Measurements from ENCODE around the gene RASGRP4. TPM values are rescaled to one million over a fixed set of nuclear protein-coding genes. Genes with fewer than 3 reads are reported as not detected.

Gene RASGRP4
- polyA plus RNA-seq, 3 donors = 30.2 to 141 (median 50.3) TPM

GRCh38 chr19:38381138-38381537, 44.9 kb downstream of the RASGRP4 start:
- TF ChIP-seq CTCF (IDR thresholded peaks at IDR 0.05) = no peak
- Mint-ChIP-seq H3K4me3 (no peak overlapping the region), H3K27ac (no peak overlapping the region), H3K4me1 (peaks cover 12% of the 10 kb centered on the region), H3K9me3 (peaks cover 0 to 3% (median 0%) of the 10 kb centered on the region in 7 donors), H3K36me3 (peaks cover 67 to 89% of the 10 kb centered on the region in 2 donors), H3K27me3 (ENCODE audit: low read depth in 3 of 3) (peaks cover 11 to 22% (median 12%) of the 10 kb centered on the region in 3 donors)
- WGBS (ENCODE audit: insufficient coverage) = 97% methylated on average over 5 of the region's 9 CpGs
- Histone ChIP-seq H3K79me2 (ENCODE audit: insufficient read depth, low read length) (peaks cover 14% of the 10 kb centered on the region), H3K9ac (ENCODE audit: insufficient read depth, low read length, poor library complexity, severe bottlenecking) (no peak overlapping the region), H3K27ac (ENCODE audit: low read depth in 1 of 2, low read length in 2 of 2) (no peak overlapping the region), H3K4me3 (replicated peaks in 1 of 3; ENCODE audit: low read depth in 2 of 3, low read length in 3 of 3) (no peak overlapping the region), H3K9me3 (replicated peaks in 1 of 2; ENCODE audit: control insufficient read depth in 1 of 2, insufficient read depth in 1 of 2, low read length in 2 of 2) (no peaks in the 10 kb centered on the region), H3K36me3 (replicated peaks in 1 of 2; ENCODE audit: control insufficient read depth in 1 of 2, insufficient read depth in 2 of 2, low read length in 2 of 2) (peaks cover 52 to 88% of the 10 kb centered on the region in 2 donors), H3K4me1 (ENCODE audit: control insufficient read depth in 1 of 2, insufficient read depth in 2 of 2, low read length in 2 of 2) (peaks cover 5 to 14% of the 10 kb centered on the region in 2 donors), H3K4me2 (replicated peaks; ENCODE audit: extremely low read depth, low read length, poor library complexity, severe bottlenecking) (no peak overlapping the region), H2AFZ (ENCODE audit: insufficient read depth, low read depth, low read length, poor library complexity, severe bottlenecking) (no peak overlapping the region), H4K20me1 (ENCODE audit: insufficient read depth, low read length) (peaks cover 70% of the 10 kb centered on the region), H3K27me3 (ENCODE audit: control insufficient read depth in 2 of 2, insufficient read depth in 2 of 2, low read length in 2 of 2) (peaks cover 0 to 21% of the 10 kb centered on the region in 2 donors)
- no peak for DNase-seq
- intact Hi-C loops (cut with micrococcal nuclease) = no loop called here

GRCh38 chr19:38378866-38379265, 47.2 kb downstream of the RASGRP4 start:
- peaks cover 55% of the 10 kb centered on the region for H4K20me1 ChIP-seq (ENCODE audit: insufficient read depth, low read length)
- Mint-ChIP-seq H3K27ac (no peak overlapping the region), H3K9me3 (peaks cover 0 to 3% (median 0%) of the 10 kb centered on the region in 7 donors), H3K4me1 (peaks cover 24% of the 10 kb centered on the region), H3K4me3 (no peak overlapping the region), H3K27me3 (ENCODE audit: low read depth in 3 of 3) (peaks cover 0 to 1% (median 1%) of the 10 kb centered on the region in 3 donors), H3K36me3 (peaks cover 55 to 78% of the 10 kb centered on the region in 2 donors)
- TF ChIP-seq CTCF (IDR thresholded peaks at IDR 0.05) = no peak
- H3K36me3 ChIP-seq (replicated peaks in 1 of 2; ENCODE audit: control insufficient read depth in 1 of 2, insufficient read depth in 2 of 2, low read length in 2 of 2) = peaks cover 48 to 77% of the 10 kb centered on the region in 2 donors
- H3K9ac ChIP-seq (ENCODE audit: insufficient read depth, low read length, poor library complexity, severe bottlenecking) = no peak overlapping the region
- no peaks in the 10 kb centered on the region for H3K27me3 ChIP-seq (ENCODE audit: control insufficient read depth in 2 of 2, insufficient read depth in 2 of 2, low read length in 2 of 2)
- H3K79me2 ChIP-seq (ENCODE audit: insufficient read depth, low read length) = peaks cover 29% of the 10 kb centered on the region
- DNase-seq = no peak
- peaks cover 16 to 21% of the 10 kb centered on the region in 2 donors for H3K4me1 ChIP-seq (ENCODE audit: control insufficient read depth in 1 of 2, insufficient read depth in 2 of 2, low read length in 2 of 2)
- H3K4me3 ChIP-seq (replicated peaks in 1 of 3; ENCODE audit: low read depth in 2 of 3, low read length in 3 of 3) = no peak overlapping the region
- no peak overlapping the region for H2AFZ ChIP-seq (ENCODE audit: insufficient read depth, low read depth, low read length, poor library complexity, severe bottlenecking)
- no peaks in the 10 kb centered on the region for H3K9me3 ChIP-seq (replicated peaks in 1 of 2; ENCODE audit: control insufficient read depth in 1 of 2, insufficient read depth in 1 of 2, low read length in 2 of 2)
- intact Hi-C loops (cut with micrococcal nuclease) = no loop called here
- no peak overlapping the region for H3K4me2 ChIP-seq (replicated peaks; ENCODE audit: extremely low read depth, low read length, poor library complexity, severe bottlenecking)
- 98% methylated on average over 5 of the region's 10 CpGs for WGBS (ENCODE audit: insufficient coverage)
- H3K27ac ChIP-seq (ENCODE audit: low read depth in 1 of 2, low read length in 2 of 2) = no peak overlapping the region

All from CD14-positive monocyte (primary cell).